Activated CD4-positive, alpha-beta T cell treated with anti-CD3 and anti-CD28 coated beads, Interleukin-2, Interleukin-4, amounts not matched to agents 100 ng/mL and 50 ng/mL, durations not matched to agents 16 hours and 8 hours (primary cell): ENCODE results near the gene HSBP1.

ENCODE experiments used
- DNase-seq: peaks from one replicate; pipeline ENCODE4 v3.0.0-alpha.2; 2020; ENCODE audit warnings: low spot score

HSBP1 gene

DNA sequence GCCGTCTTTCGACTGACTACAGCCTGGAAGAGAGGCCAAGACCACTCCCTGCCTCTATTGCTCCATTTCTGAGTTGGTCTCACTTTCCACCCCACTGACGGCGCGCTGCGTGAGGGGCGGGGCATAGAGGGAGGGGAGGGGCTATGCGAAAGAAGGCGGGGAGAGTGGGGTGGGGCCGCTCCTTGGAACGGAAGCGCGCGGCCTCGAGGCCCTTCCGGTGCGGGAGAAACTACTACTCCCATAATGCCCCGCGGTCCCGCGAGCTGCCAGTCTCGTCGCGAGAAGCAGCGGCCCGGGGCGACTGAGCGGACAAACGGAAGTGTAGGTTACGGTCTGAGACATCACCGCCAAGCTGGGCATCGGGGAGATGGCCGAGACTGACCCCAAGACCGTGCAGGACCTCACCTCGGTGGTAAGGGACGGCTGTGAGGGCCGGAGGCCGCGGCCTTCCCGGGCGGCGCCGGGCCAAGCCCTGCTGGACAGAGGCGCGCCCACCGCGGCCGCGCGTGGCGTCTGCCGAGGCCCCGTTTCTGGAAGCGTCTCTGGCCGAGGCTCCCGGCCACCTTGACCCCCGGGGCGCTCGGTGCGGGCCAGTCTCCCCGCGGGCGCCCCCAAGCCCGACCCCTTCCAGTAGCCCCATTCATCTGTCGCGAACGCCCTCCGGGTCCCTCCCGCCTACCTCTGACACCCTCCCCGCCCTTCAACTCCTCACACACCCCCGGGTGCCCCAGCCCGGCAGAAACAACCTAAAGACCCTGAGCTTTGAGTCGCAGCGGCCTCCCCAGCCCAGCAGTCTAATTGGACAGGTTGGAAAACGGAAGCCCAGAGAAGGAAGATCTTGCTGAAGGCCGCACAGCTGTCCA lies at the start of gene HSBP1:
Gene HSBP1 (plus strand): TSS at position 269 of the 863 bp plus-strand sequence. CDS start 99 bp downstream, at position 368.
- DNase-seq = peak; percentile 96

DNA sequence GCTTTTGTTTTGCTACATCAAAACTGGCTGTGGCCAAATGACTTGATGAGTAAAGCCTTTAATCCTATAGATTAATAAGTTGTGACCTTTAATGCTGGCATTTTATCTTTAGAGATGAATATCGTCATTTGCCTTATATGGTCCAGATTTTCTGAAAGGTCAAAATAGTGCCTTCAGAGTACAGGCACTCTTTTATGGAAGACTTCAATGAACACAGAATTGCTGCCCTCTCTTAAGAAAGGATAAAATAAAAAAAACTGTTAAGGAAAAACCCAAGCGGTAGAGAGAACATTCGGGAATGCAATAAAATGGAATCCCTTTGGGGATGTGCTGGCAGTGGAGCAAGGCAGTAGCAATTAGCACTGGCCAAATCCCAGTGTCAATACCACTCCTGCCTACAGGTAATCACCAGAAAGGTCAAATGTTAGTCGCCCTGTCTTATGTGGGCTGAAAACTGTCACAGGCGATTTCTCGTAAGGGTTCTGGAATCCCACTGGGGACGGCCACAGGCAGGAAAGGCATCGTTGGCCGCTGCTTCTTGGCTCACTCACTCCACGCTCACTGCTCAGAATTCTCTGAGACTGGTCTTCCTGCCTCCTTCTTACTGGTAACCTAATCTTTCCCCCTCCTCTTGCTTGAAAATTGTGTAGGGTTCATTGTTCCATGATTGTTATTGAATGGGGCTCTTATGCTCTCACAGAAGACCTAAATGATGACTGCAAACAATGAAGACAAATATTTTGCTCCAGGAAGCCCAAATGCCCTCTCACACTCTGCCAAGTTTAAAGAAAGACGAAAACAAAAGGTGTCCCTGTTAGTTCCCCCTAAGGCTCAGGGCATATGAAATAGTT lies 45.4 kb upstream of the HSBP1 start:
- DNase-seq = no peak

DNA sequence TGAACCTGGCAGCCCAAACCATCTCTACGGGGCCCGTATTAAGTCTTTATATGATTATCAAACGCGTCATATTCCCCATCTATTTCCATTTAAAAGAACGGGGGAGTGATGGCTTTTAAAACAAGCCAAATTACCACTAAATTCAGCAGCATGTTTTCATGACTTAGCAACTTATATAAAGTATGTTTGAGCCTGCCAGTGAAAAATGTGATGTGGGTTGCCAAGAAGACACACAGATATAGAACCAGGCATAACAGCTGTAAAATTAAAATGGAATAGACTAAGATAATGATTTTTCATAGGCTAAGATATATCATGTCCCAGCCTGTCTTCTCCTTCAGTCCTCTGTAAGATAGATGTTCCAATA lies 44.8 kb upstream of the HSBP1 start:
- DNase-seq = no peak

DNA sequence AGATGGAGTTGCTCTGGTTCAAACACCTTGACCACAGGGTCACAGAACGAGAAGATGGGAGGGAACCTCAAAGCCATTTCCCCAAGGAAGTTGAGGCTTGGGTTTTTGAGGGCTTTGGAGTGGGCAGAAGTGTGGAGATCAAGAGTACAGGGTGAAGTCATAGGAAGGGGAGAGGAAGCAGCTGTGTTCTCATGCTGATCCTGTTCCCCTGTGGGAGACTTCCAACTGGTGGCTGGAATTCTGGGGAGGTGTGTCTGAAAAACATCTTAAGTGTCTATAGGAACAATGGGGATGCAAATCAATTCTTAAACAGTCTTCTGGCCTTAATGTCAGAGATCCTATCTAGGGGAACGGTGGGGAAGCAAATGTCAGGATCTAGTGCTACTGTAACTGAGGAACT lies 38.8 kb upstream of the HSBP1 start:
- DNase-seq = no peak

DNA sequence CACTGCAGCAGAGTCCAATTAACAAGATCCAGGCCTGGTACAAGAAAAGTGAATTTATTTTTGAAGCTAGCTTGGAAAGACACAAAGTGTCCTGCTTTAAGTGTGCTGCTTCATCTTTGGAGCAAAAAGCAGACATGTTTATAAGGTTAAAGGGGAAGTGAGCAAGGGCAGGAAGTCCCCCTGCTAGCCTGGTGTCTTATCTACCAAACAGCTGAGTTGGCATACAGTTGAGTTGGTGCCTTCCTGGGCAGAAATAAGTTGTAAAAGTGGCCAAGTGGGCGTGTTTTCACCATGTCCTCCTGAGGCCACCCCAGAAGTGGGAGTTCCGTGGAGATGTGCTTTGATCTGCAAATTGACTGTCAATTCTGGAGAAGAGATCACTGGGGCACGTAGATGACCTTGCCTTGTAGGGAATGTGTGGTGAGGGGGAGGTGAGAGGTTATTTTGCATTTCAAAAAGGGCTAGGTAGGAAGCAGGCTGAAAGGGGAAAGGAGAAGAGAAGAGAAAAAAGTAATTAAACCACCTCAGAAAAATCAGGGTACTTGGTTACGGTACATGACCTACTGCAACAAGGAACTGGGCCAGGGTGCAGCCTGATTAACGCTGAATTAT lies 38.3 kb upstream of the HSBP1 start:
- DNase-seq = no peak

DNA sequence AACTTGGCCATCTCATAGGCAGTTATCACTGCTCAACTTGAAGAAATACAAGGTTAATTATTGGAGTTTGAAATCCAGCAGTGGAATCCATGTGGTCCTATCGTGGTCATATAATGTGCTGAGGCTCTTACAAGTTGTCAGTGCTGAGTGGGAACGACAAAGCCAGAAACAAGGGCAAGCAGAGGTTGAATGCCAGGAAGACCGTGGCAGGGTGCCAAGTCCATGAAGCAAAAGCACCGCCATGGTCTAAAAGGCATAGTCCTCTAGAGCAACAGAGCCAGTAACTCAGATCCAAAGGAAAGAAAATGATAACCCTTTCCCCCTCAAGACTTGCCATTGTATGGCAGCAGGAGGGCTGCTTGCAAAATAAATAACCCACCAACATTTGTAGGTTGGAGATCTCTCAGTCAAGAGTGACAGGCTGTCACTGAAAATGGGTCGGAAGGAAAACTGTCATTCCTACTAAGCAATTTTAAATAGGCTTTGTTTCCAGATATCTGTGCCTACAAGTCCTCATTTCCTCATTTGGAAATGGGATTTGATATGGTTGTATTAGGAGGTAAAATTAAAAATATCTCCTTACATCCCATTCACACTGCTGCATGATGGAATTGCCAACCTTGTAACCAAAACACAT lies 36.4 kb upstream of the HSBP1 start:
- no peak for DNase-seq

DNA sequence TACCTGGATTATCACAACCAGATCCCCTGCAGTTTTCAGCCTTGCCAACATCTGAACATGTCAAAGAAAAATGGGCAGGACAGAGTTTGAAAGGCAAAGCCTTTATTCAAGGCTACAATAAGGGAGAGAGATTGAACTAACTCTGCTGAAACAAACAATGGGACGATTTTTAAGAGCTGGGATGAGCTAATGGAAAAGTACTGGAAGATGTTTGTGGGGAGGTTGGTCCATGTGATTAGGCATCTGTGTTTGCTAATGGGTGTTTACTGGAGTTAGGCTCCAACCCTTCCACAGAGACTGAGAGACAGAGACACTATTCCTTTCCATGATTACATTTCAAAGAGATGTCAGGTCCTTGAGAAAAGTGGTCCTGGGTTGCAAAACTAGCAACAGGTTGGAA lies 35.0 kb upstream of the HSBP1 start:
- no peak for DNase-seq

DNA sequence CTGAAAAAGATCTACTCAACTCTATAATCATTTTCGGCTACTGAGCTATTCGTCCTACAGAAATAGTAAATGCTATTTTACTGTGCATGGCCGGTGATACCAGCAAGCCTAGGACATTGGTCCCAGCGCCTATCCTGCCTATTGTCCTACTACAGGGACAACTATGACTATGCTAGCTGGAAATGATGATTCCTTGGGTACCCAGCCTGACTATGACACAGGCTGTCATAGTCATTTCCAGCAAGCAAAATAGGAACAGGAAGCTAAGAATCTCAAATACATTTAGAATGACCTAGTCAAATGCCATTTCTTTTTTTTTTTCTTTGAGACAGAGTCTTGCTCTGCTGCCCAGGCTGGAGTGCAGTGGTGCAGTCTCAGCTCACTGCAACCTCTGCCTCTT lies 33.7 kb upstream of the HSBP1 start:
- DNase-seq = no peak

DNA sequence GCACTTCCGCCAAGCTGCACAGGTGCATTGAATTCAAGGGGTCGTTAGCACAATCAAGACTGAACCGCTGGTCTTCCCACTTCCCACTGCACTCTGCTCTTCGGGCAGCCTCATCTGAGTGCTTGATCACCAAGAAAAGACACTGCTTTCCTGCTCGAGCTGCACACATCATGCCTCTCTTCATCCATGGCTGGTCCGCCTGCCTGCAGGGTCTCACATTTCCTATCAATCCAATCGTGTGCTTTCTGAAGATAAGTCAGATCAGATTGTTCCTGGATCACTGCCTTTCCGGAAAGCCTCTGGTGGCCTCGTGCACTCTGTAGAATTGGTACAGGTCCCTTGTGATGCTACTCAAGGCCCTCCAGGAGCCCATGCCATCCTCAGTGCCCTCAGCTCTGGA lies 30.8 kb upstream of the HSBP1 start:
- DNase-seq = no peak

DNA sequence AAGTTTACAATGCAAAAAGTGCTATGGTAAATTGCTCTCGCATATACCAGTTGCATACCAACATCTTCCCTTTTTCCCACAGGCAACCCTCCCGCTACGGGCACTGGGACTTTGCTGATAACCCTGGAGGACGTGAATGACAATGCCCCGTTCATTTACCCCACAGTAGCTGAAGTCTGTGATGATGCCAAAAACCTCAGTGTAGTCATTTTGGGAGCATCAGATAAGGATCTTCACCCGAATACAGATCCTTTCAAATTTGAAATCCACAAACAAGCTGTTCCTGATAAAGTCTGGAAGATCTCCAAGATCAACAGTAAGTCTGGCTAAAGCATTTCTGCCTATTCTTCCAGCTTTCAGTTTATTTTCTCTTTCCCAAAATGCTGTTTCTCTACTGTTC lies 27.9 kb upstream of the HSBP1 start:
- DNase-seq = no peak

DNA sequence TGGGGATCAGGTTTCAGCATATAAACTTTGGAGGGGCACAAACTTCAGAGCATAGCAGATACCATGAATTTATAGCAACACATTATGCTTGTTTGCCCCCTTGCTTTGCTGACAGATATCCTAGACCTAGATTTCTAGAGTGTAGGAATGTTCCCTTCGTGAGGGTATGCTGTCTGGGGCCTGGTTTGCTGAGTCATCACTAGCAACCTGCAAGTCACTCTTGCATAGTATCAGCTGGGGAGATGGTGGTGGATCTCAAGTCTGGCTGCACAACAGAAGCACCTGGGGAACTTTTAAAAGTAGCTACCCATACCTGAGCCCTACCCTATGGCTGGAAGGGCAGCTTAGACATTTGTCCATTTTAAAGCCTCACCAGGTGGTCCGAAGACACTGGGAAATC lies 22.3 kb upstream of the HSBP1 start:
- no peak for DNase-seq

DNA sequence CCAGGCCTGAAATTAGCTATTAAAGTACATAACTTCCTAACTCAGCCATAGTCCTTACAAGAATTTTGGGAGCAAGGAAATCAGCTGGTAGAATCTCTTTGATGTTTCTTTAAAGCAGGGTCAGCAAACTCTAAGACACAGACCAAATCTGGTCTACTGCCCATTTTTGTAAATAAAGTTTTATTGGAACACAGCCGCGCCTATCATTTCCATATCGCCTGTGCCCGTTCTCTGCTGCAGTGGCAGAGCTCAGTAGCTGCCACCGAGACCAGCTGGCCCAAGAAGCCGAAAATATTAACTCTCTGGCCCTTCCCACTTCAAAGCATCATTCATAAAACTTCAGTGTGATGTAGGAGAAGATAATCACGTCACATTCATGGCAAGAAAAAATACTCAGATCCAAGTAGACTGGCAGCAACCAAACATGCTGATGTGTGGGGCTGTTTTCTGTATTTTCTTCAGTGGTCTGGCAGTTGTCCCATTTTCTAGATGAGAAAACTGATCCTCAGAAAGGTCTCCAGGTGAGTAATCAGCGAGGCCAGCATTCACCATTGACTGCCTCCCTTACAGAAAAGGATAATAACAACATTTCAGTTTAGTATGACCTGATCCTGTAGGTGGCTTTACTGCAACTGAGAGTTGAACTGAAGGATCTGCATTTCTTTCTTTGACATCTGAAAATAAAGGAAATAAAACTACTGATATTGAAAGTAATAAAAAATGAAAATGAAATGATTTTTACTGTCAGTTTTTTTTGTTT lies 18.0 kb upstream of the HSBP1 start:
- no peak for DNase-seq

DNA sequence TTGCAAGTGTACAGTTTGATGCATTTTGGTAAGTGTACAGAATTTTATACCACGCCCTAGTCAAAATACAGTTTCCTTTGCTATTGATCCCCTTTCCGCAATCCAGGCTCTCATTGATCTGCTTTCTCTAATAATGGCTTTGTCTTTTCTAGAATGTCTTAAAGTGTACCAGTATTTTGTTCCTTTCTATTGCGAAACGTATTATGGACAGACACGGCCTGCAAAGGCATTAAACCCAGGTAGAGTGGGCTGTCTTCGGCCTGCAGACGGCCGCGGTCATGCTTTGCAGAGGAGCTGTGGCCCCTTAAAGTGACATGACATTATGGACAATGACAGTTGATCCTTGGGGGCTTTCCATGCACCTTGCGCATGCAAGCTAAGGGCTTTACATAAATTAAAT lies 15.9 kb upstream of the HSBP1 start:
- no peak for DNase-seq

DNA sequence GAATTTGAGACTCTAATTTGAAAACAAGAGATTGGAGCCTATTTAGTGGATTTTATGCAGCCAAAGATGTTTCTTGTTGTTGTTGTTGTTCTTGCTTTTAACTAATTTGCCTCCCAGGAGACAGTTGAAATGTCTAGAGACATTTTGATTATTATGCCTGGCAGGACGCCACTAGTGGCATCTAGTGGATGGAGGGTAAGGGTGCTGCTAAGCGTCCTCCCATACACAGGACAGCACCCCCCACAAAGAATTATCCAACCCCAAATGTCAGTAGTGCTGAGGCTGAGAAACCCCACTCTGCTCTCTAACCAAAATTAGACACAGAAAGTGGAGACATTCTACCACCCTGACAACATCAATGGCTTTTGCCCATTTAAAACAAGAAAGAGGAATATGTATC lies 15.4 kb upstream of the HSBP1 start:
- no peak for DNase-seq

DNA sequence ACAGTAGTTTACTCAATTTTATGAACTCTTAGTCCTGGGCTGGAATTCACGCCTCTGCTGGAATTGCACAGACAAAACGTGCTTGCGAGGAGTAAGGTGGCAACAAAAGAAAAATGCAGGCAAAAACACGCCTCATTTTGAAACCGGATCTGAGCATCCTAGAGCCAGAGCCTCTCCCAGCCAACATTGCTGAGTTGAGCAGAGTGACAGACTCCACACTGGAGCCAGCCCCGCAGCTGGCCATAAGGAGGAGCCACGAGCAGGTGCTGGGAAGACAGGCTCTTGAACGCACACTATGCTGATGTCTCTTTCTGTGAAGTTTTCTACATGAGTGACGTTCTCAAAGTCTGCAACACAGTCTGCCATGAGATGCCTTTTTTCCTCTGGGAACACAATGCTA lies 14.6 kb upstream of the HSBP1 start:
- DNase-seq = no peak

DNA sequence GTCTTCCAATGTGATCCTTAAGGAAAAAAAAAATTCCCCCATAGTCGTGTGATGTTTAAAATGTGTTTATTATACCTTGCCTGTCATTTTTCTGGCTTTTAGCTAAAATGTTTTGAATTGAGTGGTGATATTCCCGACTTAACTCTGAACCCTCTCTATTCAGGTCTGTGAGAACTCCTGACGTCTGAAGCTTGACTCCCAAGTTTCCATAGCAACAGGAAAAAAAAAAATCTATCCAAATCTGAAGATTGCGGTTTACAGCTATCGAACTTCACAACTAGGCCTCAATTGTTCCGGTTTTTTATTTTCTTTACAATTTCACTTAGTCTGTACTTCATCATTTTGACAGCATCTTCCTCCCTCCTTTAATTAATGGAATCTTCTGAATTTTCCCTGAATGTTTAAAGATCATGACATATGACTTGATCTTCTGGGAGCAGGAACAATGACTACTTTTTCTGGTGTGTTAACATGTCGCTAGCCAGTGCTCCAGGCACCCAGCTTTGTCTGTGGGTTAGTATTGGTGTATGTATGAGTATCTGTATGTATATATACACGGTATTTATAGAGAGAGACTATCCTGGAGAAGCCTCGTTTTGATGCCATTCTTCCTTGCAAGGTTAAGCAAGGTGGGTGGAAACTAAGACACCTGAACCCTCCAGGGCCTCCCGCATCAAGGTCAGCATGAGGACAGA lies 12.8 kb upstream of the HSBP1 start:
- DNase-seq = no peak

DNA sequence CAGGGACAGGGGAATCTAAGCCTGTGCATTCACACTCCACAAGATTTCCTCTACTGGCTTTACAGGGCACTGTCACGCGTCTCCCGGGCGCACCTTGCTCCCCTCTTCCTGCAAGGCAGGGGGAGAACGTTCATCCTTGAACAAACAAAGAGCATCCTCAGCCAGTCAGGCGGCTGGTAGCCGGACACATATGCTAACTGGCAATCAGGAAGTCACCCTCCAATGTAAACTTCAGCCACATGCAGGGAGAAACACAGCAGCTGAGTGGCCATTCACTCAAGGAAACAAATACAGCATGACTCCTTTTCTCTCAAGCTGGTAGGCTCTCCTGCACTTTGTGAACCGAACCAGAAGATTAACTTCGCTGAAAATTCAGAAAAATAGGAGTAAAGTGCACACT lies 10.8 kb upstream of the HSBP1 start:
- no peak for DNase-seq

DNA sequence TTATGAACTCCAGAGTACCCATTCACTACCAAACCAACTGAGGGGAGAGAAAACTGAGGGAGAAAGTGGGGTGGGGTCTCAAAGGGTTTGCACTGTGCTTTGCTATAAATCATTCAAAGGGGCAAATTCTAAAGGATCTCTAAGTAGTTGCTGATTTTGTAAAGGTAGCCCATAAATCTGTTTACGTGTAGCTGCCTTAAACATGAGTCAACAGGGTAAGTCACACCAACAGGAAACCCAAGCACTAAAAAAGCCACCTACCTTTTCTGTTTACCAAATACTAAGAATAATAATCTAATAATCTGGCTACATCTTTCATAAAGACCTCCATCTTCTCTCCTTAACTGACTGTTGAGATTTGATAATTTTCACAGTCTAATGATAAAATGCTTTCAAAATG lies 8.4 kb upstream of the HSBP1 start:
- no peak for DNase-seq

DNA sequence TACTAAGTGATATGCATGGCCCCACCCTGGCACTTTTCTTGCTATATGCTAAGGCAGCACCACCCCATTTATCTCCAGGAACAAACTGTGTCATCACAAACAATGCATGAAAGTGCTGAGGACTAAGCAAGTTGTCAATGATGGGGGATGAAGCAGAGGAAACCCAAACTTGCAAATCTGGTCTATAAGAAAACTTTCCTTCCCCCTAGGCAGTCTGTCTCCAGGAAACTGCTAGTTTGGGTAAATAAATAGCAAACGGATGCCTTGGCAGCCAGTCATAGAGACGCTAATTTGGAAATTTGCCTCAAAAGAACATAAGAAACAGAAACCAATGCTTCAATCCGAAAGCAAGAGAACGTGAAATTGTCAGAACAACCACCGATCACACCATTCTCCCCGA lies 5.6 kb upstream of the HSBP1 start:
- peak; percentile 21 for DNase-seq

DNA sequence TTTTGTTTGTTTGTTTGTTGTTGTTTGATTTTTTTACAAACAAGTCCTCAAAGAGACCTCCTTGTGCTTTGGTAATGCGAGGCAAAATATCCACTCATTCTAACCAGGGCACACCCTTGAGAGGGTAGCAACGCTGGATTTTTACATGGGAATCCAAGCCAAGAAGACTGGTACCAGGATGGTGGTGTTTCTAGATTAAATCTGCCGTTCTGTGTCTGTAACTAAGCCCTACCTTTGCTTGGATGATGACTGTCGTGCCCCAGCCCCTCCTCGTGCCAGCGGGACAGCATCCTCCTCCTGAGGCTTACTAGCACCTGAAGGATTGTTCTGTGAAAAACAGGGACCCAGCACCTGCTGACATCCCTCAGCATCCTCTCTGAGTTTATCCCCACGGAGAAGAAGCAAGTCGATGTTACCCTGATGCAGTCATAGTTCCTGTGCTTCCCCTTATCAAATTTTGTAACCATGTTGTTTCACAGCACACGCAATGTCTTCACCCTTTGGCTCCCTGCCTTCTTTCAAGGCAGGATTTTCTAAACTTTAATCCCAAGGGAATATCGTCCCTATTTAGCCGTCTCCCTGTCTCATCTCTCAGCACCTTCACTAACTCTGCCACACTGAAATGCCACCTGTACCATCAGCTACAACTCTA lies 5.1 kb upstream of the HSBP1 start:
- no peak for DNase-seq

DNA sequence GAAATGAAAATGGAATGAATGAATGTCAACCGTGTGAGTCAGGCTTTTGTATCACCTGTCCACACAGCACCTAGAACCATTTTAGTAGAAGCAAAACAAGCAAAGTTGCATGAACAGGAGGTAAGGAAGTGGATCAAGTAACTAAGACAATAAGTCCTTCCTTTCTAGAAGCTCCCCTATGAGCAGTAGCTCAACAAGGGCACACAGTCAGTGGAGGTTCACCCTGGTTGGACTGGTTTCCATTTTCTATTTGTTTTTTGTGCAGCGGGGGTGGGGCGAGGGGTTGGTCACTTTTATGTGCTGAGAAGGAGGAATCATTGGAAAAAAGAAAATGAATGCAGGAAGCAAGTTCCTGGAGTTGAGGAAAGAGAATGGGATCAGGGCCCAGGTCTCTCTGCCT lies 4.0 kb upstream of the HSBP1 start:
- DNase-seq = no peak
